Stimulated activated CD8-positive, alpha-beta memory T cell treated with anti-CD3 and anti-CD28 coated beads, Interleukin-12 subunit alpha, Interleukin-12 subunit beta, amount 100 ng/mL, for 24 hours (primary cell): Measurements from ENCODE around the gene ZBTB45.
"Not testable (repeated sequence)": the region's sequence is repeated elsewhere in the genome, so short reads cannot be mapped to it uniquely, and the experiment has no call there.

Experiments
- DNase-seq: peaks from one replicate; pipeline ENCODE4 v3.0.0-alpha.2; 2020; ENCODE audit errors: extremely low read depth

ZBTB45 gene

GRCh38 chr19:58474997-58475713 is 44.5 kb downstream of the ZBTB45 start:
- no peak for DNase-seq

GRCh38 chr19:58474291-58474996 is 45.2 kb downstream of the ZBTB45 start:
- DNase-seq: no peak

- no peak for DNase-seq
Measured at GRCh38 chr19:58473775-58474174, 45.8 kb downstream of the ZBTB45 start.

- DNase-seq: no peak
Measured at GRCh38 chr19:58471736-58472135, 47.9 kb downstream of the ZBTB45 start.

- not testable (repeated sequence) for DNase-seq
Measured at GRCh38 chr19:58470837-58471543, 48.6 kb downstream of the ZBTB45 start.

GRCh38 chr19:58469241-58470013 is 50.2 kb downstream of the ZBTB45 start:
- no peak for DNase-seq

- no peak for DNase-seq
Measured at GRCh38 chr19:58468216-58468839, 51.3 kb downstream of the ZBTB45 start.

GRCh38 chr19:58466760-58467589 is 52.6 kb downstream of the ZBTB45 start, which contains the start of gene ZNF324:
Gene ZNF324, plus strand, starts transcription at chr19:58467080. Its CDS starts 2,106 bp downstream, at chr19:58469186.
- DNase-seq: peak; percentile 96

- DNase-seq: no peak
Measured at GRCh38 chr19:58466089-58466759, 53.4 kb downstream of the ZBTB45 start.
